ENCODE measurements around the gene EMC1. TPM values are rescaled to one million over a fixed set of nuclear protein-coding genes. Genes with fewer than 3 reads are reported as not detected.

EMC1 gene
- polyA plus RNA-seq, 1 donor from 2014 or later, result 75.3 TPM

DNA sequence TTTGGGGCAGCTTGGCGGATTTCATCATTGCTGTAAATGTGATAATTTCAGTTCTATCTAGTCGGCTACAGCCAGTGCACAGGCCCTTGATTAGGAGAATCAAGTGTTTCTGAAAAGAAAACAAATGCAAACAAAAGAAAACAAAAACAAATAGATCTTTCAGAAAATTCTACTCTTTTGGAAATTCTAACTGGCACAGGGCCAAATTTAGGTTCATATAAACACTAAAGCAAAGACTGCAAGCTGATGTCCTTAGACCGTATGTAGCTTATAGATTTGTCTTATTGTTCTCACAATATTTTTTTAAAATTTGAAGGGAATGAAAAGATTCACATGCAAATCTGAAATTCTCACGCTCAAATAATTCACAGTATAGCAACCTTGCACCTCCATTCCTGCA is 52.5 kb downstream of the EMC1 start:
- Histone ChIP-seq H3K4me2 (ENCODE audit: low read length) (no peak overlapping the region), H3K9ac (ENCODE audit: low read length) (no peak overlapping the region), H3F3A (ENCODE audit: insufficient read depth, low read length, poor library complexity, severe bottlenecking) (no peaks in the 10 kb centered on the region), H3K36me3 (ENCODE audit: insufficient read depth, low read length) (no peaks in the 10 kb centered on the region), H4K20me1 (ENCODE audit: insufficient read depth) (no peaks in the 10 kb centered on the region), H3K4me3 (ENCODE audit: low read length) (no peak overlapping the region), H3K9me3 (ENCODE audit: low read length) (no peaks in the 10 kb centered on the region), H3K27me3 (ENCODE audit: insufficient read depth, low read depth, low read length) (no peaks in the 10 kb centered on the region), H2AFZ (ENCODE audit: low read depth, low read length) (no peak overlapping the region), H3K27ac (ENCODE audit: low read length) (peak overlapping the region; percentile 92), H3K79me2 (replicated peaks; ENCODE audit: insufficient read depth, low read length) (peaks cover 48% of the 10 kb centered on the region), H3K9me2 (ENCODE audit: insufficient read depth, low read length) (no peaks in the 10 kb centered on the region)
- TF ChIP-seq, protein P1, sequence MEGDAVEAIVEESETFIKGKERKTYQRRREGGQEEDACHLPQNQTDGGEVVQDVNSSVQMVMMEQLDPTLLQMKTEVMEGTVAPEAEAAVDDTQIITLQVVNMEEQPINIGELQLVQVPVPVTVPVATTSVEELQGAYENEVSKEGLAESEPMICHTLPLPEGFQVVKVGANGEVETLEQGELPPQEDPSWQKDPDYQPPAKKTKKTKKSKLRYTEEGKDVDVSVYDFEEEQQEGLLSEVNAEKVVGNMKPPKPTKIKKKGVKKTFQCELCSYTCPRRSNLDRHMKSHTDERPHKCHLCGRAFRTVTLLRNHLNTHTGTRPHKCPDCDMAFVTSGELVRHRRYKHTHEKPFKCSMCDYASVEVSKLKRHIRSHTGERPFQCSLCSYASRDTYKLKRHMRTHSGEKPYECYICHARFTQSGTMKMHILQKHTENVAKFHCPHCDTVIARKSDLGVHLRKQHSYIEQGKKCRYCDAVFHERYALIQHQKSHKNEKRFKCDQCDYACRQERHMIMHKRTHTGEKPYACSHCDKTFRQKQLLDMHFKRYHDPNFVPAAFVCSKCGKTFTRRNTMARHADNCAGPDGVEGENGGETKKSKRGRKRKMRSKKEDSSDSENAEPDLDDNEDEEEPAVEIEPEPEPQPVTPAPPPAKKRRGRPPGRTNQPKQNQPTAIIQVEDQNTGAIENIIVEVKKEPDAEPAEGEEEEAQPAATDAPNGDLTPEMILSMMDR (IDR thresholded peaks at IDR 0.05; ENCODE audit: poor library complexity, severe bottlenecking), result no peak
- TF ChIP-seq SMC3 (conservative IDR thresholded peaks at IDR 0.05; ENCODE audit: poor library complexity), result no peak
- TF ChIP-seq RAD21 (conservative IDR thresholded peaks at IDR 0.05), result no peak
- no peak for TF ChIP-seq POLR2AphosphoS5 (IDR thresholded peaks at IDR 0.05)
- no peak for TF ChIP-seq EZH2 (IDR thresholded peaks at IDR 0.05; ENCODE audit: borderline replicate concordance, insufficient read depth, low read length, poor library complexity, severe bottlenecking)
- no peak for TF ChIP-seq REST (IDR thresholded peaks at IDR 0.05; ENCODE audit: borderline replicate concordance)
- TF ChIP-seq TAF1 (IDR thresholded peaks at IDR 0.05; ENCODE audit: low read depth), result no peak
- TF ChIP-seq MXI1 (conservative IDR thresholded peaks at IDR 0.05; ENCODE audit: poor library complexity, severe bottlenecking), result no peak
- TF ChIP-seq EP300 (conservative IDR thresholded peaks at IDR 0.05; ENCODE audit: poor library complexity, severe bottlenecking), result no peak

GRCh38 chr1:19197845-19198244 is 53.5 kb downstream of the EMC1 start:
- H2AFZ ChIP-seq (ENCODE audit: low read depth, low read length), result no peak overlapping the region
- H3K27ac ChIP-seq (ENCODE audit: low read length), result peak overlapping the region; percentile 92
- no peak overlapping the region for H3K4me2 ChIP-seq (ENCODE audit: low read length)
- no peaks in the 10 kb centered on the region for H3K27me3 ChIP-seq (ENCODE audit: insufficient read depth, low read depth, low read length)
- no peaks in the 10 kb centered on the region for H3K9me2 ChIP-seq (ENCODE audit: insufficient read depth, low read length)
- H4K20me1 ChIP-seq (ENCODE audit: insufficient read depth), result no peaks in the 10 kb centered on the region
- H3K79me2 ChIP-seq (replicated peaks; ENCODE audit: insufficient read depth, low read length), result peaks cover 40% of the 10 kb centered on the region
- H3K4me3 ChIP-seq (ENCODE audit: low read length), result peak overlapping the region; percentile 52
- no peaks in the 10 kb centered on the region for H3F3A ChIP-seq (ENCODE audit: insufficient read depth, low read length, poor library complexity, severe bottlenecking)
- TF ChIP-seq REST (IDR thresholded peaks at IDR 0.05; ENCODE audit: borderline replicate concordance) (peak; percentile 48), RAD21 (conservative IDR thresholded peaks at IDR 0.05) (no peak), EP300 (conservative IDR thresholded peaks at IDR 0.05; ENCODE audit: poor library complexity, severe bottlenecking) (peak; percentile 89), POLR2AphosphoS5 (IDR thresholded peaks at IDR 0.05) (peak; percentile 36)
- H3K36me3 ChIP-seq (ENCODE audit: insufficient read depth, low read length), result peaks cover 8% of the 10 kb centered on the region
- H3K9me3 ChIP-seq (ENCODE audit: low read length), result no peaks in the 10 kb centered on the region
- H3K9ac ChIP-seq (ENCODE audit: low read length), result peak overlapping the region; percentile 49

Data from neural cell (in vitro differentiated cells).